HCT116 (cell line): ENCODE measurements around the gene ADRM1. TPM values are rescaled to one million over a fixed set of nuclear protein-coding genes. Genes with fewer than 3 reads are reported as not detected.
A peak's percentile ranks its signal among the peaks of the same experiment; 100 is the strongest.

Source experiments
- ATAC-seq: fragments of 200-7000 bp; cut with Tn5 transposase; 2 replicates; pipeline ENCODE4 v1.9.1; 2020; ENCODE audit warnings: mild to moderate bottlenecking, moderate library complexity
- BruUV-seq: library from RNA; stranded (reverse); fragments of 400-500 nt; replicated peaks from 2 replicates; lab custom pipeline; 2021; lab: Mats Ljungman, UMichigan
- CTCF ChIA-PET: fragments of 300-600 bp; sonication (Branson Sonifier 250); formaldehyde crosslinking; loops from one replicate; lab custom pipeline; 2021; ENCODE audit warnings: antibody characterized with exemption; lab: Charles Lee
- POLR2A ChIA-PET: fragments of 300-600, 350-600 bp; sonication (Branson Sonifier 250); formaldehyde crosslinking; loops from one replicate; lab custom pipeline; 2021; ENCODE audit warnings: antibody characterized with exemption; lab: Charles Lee
- RAD21 ChIA-PET, 2 experiments: fragments of 300-600 bp; sonication (Branson Sonifier 250); formaldehyde crosslinking; loops; one replicate each; lab custom pipeline; 2023; ENCODE audit warnings: low total read pairs in 2 of 2; ENCODE audit not compliant: uncharacterized antibody in 2 of 2, unreplicated experiment in 2 of 2, low non-redundant PET in 1 of 2; lab: Charles Lee
- DNase-seq: peaks from one replicate; pipeline ENCODE4 v3.0.0-alpha.2; 2010; ENCODE audit warnings: low read depth, low spot score
- H2AFZ ChIP-seq: fragments of 200-600 bp; shearing (Covaris generic), sonication (generic); 2 replicates; pipeline ENCODE4 v1.6.1; 2017; ENCODE audit warnings: low read depth, mixed run types, mixed read lengths, antibody characterized with exemption, low read length; ENCODE audit not compliant: poor library complexity, severe bottlenecking
- H3K27ac ChIP-seq: 2 replicates; pipeline ENCODE4 v1.5.1; 2012; ENCODE audit warnings: low read depth, low read length
- H3K27me3 ChIP-seq: fragments of 200-600 bp; sonication (generic); 2 replicates; pipeline ENCODE4 v1.6.1; 2016; ENCODE audit warnings: mixed run types, low read length, mixed read lengths; ENCODE audit not compliant: insufficient read depth
- H3K36me3 ChIP-seq, 2 experiments: fragments of 200-500 bp in 1 of 2; fragments of 200-600 bp in 1 of 2; sonication (Bioruptor generic) in 1 of 2; sonication (generic) in 1 of 2; 2 replicates each; pipeline versions ENCODE4 v1.5.1 to v1.6.1; 2014 to 2016; ENCODE audit warnings: low read length in 2 of 2, inconsistent platforms in 1 of 2, mixed read lengths in 1 of 2, mixed run types in 1 of 2; ENCODE audit not compliant: insufficient read depth in 2 of 2, control insufficient read depth in 1 of 2
- H3K4me1 ChIP-seq, 2 experiments: fragments of 200-600 bp in 1 of 2; sonication (generic) in 1 of 2; 2 replicates each; pipeline versions ENCODE4 v1.5.1 to v1.6.1; 2012 to 2017; ENCODE audit warnings: low read length in 2 of 2, inconsistent platforms in 1 of 2, mild to moderate bottlenecking in 1 of 2, mixed read lengths in 1 of 2, mixed run types in 1 of 2, moderate library complexity in 1 of 2; ENCODE audit not compliant: insufficient read depth in 2 of 2, control insufficient read depth in 1 of 2
- H3K4me2 ChIP-seq: fragments of 200-600 bp; sonication (generic); 2 replicates; pipeline ENCODE4 v1.6.1; 2017; ENCODE audit warnings: mixed run types, low read length, mixed read lengths
- H3K4me3 ChIP-seq, 2 experiments: fragments of 200-600 bp in 1 of 2; sonication (generic) in 1 of 2; replicated peaks in 1 of 2; 2 replicates each; pipeline ENCODE4 v1.5.1; 2011 to 2016; ENCODE audit warnings: low read length in 2 of 2, control low read depth in 1 of 2, low read depth in 1 of 2, mild to moderate bottlenecking in 1 of 2, mixed read lengths in 1 of 2, mixed run types in 1 of 2
- H3K79me2 ChIP-seq: fragments of 200-600 bp; sonication (generic); 2 replicates; pipeline ENCODE4 v1.6.1; 2017; ENCODE audit warnings: mild to moderate bottlenecking, mixed run types, low read length, moderate library complexity, mixed read lengths; ENCODE audit not compliant: insufficient read depth
- H3K9ac ChIP-seq: fragments of 200-600 bp; sonication (generic); 2 replicates; pipeline ENCODE4 v1.6.1; 2016; ENCODE audit warnings: low read length, mixed read lengths
- H3K9me2 ChIP-seq: fragments of 200-600 bp; sonication (generic), shearing (Covaris generic); 2 replicates; pipeline ENCODE4 v1.6.1; 2017; ENCODE audit warnings: mixed run types, mild to moderate bottlenecking, moderate library complexity; ENCODE audit not compliant: insufficient read depth
- H3K9me3 ChIP-seq, 2 experiments: fragments of 200-500 bp in 1 of 2; fragments of 200-600 bp in 1 of 2; sonication (Bioruptor generic) in 1 of 2; sonication (generic) in 1 of 2; 2 replicates each; pipeline ENCODE4 v1.6.1; 2014 to 2017; ENCODE audit warnings: low read length in 2 of 2, mixed read lengths in 2 of 2, inconsistent platforms in 1 of 2, low read depth in 1 of 2, mild to moderate bottlenecking in 1 of 2, mixed run types in 1 of 2, moderate library complexity in 1 of 2; ENCODE audit not compliant: control insufficient read depth in 1 of 2, insufficient read depth in 1 of 2
- H4K20me1 ChIP-seq: fragments of 200-600 bp; sonication (generic), shearing (Covaris generic); 2 replicates; pipeline ENCODE4 v1.6.1; 2017; ENCODE audit warnings: mixed run types, mild to moderate bottlenecking, moderate library complexity; ENCODE audit not compliant: insufficient read depth
- CBX3 ChIP-seq: IDR thresholded peaks from 2 replicates; pipeline ENCODE4 v1.6.1; 2012; ENCODE audit warnings: low read depth
- EGR1 ChIP-seq: IDR thresholded peaks from 2 replicates; pipeline ENCODE4 v1.6.1; 2012; ENCODE audit warnings: low read depth
- EZH2 ChIP-seq: fragments of 200-600 bp; sonication (generic); IDR thresholded peaks from 2 replicates; pipeline ENCODE4 v1.6.1; 2017; ENCODE audit warnings: antibody characterized with exemption, mixed run types
- EZH2phosphoT487 ChIP-seq: fragments of 200-600 bp; IDR thresholded peaks from 2 replicates; pipeline ENCODE4 v1.6.1; 2018; ENCODE audit warnings: antibody characterized with exemption, borderline replicate concordance
- FOSL1 ChIP-seq: IDR thresholded peaks from 2 replicates; pipeline ENCODE4 v1.6.1; 2012; ENCODE audit warnings: low read depth
- JUND ChIP-seq: IDR thresholded peaks from 2 replicates; pipeline ENCODE4 v1.6.1; 2012
- POLR2AphosphoS5 ChIP-seq: IDR thresholded peaks from 2 replicates; pipeline ENCODE4 v1.6.1; 2011; ENCODE audit warnings: mild to moderate bottlenecking, low read depth, low read length, moderate library complexity
- SIN3A ChIP-seq: IDR thresholded peaks from 2 replicates; pipeline ENCODE4 v1.6.1; 2012; ENCODE audit warnings: low read depth
- SRF ChIP-seq: IDR thresholded peaks from 2 replicates; pipeline ENCODE4 v1.6.1; 2012; ENCODE audit warnings: low read depth
- TCF7L2 ChIP-seq: IDR thresholded peaks from 2 replicates; pipeline ENCODE4 v1.7.0; 2011; ENCODE audit warnings: borderline replicate concordance, inconsistent platforms; ENCODE audit not compliant: insufficient read depth, insufficient read length; ENCODE audit errors: extremely low read depth
- ZFX ChIP-seq: fragments of 450-650 bp; IDR thresholded peaks from 2 replicates; pipeline ENCODE4 v1.6.1; 2017
- ZNF274 ChIP-seq: fragments of 200-500 bp; sonication (Bioruptor generic); IDR thresholded peaks from 2 replicates; pipeline ENCODE4 v1.6.1; 2014; ENCODE audit warnings: mild to moderate bottlenecking, low read depth, low read length, inconsistent platforms
- intact Hi-C: fragments of 100-400 bp; cut with micrococcal nuclease; formaldehyde crosslinking; loops from 2 replicates; pipeline ENCODE4 v1.10.0; 2022
- total RNA-seq: library from RNA; stranded (reverse); gene quantifications from one replicate; pipeline ENCODE4 v1.2.1, GENCODE V29; 2021; ENCODE audit not compliant: unreplicated experiment
- TF ChIP-seq, protein P1 (sequence below): IDR thresholded peaks from 2 replicates; pipeline ENCODE4 v1.6.1; 2012; ENCODE audit warnings: low read depth
- TF ChIP-seq, protein P2 (sequence below): IDR thresholded peaks from 2 replicates; pipeline ENCODE4 v1.6.1; 2012
- TF ChIP-seq, protein P3 (sequence below), 3 experiments: fragments of 200-600 bp in 1 of 3; sonication (generic) in 1 of 3; IDR thresholded peaks in 2 of 3; conservative IDR thresholded peaks in 1 of 3; 2 replicates each; pipeline ENCODE4 v1.5.1; 2012 to 2017; ENCODE audit warnings: low read depth in 2 of 3, low read length in 2 of 3, antibody characterized with exemption in 1 of 3, borderline replicate concordance in 1 of 3, control low read depth in 1 of 3, mild to moderate bottlenecking in 1 of 3, mixed read lengths in 1 of 3, mixed run types in 1 of 3, moderate library complexity in 1 of 3; ENCODE audit not compliant: insufficient read depth in 1 of 3

Gene ADRM1
- total RNA-seq, 1 experiment from 2014 or later, result 158 TPM

DNA sequence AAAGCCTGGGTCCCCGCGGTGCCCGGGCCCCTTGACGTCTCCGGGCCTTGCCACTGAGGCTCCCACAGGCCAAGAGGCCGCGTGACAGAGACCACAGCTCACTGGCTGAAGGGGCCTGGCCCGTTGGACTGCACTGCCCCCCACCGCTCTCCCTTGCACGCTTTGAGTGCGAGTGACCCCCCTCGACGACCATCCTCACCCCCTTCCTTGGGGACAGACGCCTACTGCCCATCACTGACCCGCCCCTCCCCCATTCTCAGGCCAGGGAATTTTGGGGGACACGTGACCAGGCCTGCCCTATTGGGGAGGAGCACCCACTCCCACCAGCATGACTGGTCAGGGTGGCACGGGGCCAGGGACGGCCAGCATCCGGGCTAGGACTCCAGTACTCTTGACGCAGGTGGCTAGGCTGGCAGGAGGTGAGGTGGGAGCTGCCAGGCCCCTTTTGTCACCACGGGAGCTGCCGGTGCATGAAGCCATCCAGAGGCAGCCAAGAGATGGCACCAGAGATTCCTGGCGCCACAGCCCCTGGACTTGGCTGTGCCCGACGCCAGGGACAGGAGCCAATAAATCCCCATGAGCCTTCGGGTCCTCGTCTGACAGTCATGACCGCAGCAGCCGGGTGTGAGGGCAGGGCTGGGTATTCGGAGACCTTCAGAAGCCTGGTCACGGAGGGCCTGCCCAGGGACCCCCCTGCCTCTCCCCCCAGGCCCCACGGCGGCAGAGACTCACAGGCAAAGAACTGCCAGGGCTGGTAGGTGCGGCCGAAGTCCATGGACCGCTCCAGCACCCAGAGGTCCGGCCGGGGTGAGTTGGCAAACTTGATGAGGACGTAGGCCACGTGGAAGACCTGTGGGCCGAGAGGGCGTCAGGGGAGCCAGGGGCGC, 49.8 kb downstream of the ADRM1 start:
- Histone ChIP-seq H3K9me3 (no peaks in the 10 kb centered on the region), H3K4me2 (no peak overlapping the region), H3K36me3 (peaks cover 3 to 25% of the 10 kb centered on the region in 2 experiments; a peak in 2 of 4 replicates), H3K27ac (peak overlapping the region; percentile 99), H2AFZ (no peak overlapping the region), H4K20me1 (no peaks in the 10 kb centered on the region), H3K79me2 (peaks cover 56% of the 10 kb centered on the region), H3K4me3 (no peak overlapping the region), H3K27me3 (no peaks in the 10 kb centered on the region), H3K4me1 (peaks cover 48 to 73% of the 10 kb centered on the region in 2 experiments), H3K9me2 (no peaks in the 10 kb centered on the region), H3K9ac (no peak overlapping the region)
- POLR2A ChIA-PET, result no interaction called here
- DNase-seq, result no peak
- RAD21 ChIA-PET, result interaction anchor here in 1 of 2 experiments (0.5 kb wide), 1 partner anchor 47 kb away, joined by 8 read pairs; no protein-coding TSS in a partner anchor
- CTCF ChIA-PET, result no interaction called here
- TF ChIP-seq EZH2 (no peak), JUND (no peak), EZH2phosphoT487 (no peak), ZFX (no peak), SIN3A (no peak), ZNF274 (no peak), POLR2AphosphoS5 (no peak), FOSL1 (no peak), TCF7L2 (no peak), CBX3 (no peak), SRF (no peak), EGR1 (no peak)
- TF ChIP-seq, protein P1, sequence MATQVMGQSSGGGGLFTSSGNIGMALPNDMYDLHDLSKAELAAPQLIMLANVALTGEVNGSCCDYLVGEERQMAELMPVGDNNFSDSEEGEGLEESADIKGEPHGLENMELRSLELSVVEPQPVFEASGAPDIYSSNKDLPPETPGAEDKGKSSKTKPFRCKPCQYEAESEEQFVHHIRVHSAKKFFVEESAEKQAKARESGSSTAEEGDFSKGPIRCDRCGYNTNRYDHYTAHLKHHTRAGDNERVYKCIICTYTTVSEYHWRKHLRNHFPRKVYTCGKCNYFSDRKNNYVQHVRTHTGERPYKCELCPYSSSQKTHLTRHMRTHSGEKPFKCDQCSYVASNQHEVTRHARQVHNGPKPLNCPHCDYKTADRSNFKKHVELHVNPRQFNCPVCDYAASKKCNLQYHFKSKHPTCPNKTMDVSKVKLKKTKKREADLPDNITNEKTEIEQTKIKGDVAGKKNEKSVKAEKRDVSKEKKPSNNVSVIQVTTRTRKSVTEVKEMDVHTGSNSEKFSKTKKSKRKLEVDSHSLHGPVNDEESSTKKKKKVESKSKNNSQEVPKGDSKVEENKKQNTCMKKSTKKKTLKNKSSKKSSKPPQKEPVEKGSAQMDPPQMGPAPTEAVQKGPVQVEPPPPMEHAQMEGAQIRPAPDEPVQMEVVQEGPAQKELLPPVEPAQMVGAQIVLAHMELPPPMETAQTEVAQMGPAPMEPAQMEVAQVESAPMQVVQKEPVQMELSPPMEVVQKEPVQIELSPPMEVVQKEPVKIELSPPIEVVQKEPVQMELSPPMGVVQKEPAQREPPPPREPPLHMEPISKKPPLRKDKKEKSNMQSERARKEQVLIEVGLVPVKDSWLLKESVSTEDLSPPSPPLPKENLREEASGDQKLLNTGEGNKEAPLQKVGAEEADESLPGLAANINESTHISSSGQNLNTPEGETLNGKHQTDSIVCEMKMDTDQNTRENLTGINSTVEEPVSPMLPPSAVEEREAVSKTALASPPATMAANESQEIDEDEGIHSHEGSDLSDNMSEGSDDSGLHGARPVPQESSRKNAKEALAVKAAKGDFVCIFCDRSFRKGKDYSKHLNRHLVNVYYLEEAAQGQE, result no peak
- TF ChIP-seq, protein P2, sequence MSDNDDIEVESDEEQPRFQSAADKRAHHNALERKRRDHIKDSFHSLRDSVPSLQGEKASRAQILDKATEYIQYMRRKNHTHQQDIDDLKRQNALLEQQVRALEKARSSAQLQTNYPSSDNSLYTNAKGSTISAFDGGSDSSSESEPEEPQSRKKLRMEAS, result no peak
- TF ChIP-seq, protein P3, sequence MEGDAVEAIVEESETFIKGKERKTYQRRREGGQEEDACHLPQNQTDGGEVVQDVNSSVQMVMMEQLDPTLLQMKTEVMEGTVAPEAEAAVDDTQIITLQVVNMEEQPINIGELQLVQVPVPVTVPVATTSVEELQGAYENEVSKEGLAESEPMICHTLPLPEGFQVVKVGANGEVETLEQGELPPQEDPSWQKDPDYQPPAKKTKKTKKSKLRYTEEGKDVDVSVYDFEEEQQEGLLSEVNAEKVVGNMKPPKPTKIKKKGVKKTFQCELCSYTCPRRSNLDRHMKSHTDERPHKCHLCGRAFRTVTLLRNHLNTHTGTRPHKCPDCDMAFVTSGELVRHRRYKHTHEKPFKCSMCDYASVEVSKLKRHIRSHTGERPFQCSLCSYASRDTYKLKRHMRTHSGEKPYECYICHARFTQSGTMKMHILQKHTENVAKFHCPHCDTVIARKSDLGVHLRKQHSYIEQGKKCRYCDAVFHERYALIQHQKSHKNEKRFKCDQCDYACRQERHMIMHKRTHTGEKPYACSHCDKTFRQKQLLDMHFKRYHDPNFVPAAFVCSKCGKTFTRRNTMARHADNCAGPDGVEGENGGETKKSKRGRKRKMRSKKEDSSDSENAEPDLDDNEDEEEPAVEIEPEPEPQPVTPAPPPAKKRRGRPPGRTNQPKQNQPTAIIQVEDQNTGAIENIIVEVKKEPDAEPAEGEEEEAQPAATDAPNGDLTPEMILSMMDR (IDR thresholded peaks at IDR 0.05 in 2 of 3, conservative IDR thresholded peaks at IDR 0.05 in 1 of 3; ENCODE audit: borderline replicate concordance in 1 of 3, insufficient read depth in 1 of 3, low read depth in 2 of 3, low read length in 2 of 3), result no peak
- BruUV-seq, result no TSS peak
- ATAC-seq, result no peak
- intact Hi-C loops, result no loop called here
